ENCODE results near the gene C10orf90.

DNA sequence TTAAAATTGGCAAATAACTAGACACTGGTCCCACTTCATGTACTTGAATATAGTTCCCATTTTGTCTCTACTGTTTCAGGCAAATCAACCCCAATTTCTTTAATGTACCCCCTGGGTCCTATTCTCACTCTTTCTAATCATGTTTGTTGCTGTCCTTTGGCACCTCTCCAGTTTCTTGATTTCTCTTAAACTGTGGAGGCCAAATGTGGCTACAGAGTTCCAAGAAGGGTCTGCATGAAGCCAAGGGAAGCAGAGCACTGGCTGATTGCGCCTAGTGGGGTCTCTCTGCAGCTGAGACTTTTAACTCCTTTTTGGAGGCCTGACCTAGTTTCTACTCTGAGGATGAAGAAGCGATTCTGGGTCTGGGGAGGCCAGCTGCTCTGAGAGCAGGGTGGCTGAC is 275.5 kb downstream of the C10orf90 start:
- TF ChIP-seq ISL1 (CRISPR knock-in tag; IDR thresholded peaks at IDR 0.05) (no peak), ESRRG (CRISPR knock-in tag; IDR thresholded peaks at IDR 0.05) (no peak), CSDC2 (CRISPR knock-in tag; IDR thresholded peaks at IDR 0.05) (no peak), ZFP3 (CRISPR knock-in tag; IDR thresholded peaks at IDR 0.05) (no peak), ZNF8 (CRISPR knock-in tag; IDR thresholded peaks at IDR 0.05) (no peak), ZNF70 (CRISPR knock-in tag; IDR thresholded peaks at IDR 0.05) (no peak), ARNTL (CRISPR knock-in tag; IDR thresholded peaks at IDR 0.05; ENCODE audit: borderline replicate concordance, low read depth) (no peak)
- TF ChIP-seq, protein P1, sequence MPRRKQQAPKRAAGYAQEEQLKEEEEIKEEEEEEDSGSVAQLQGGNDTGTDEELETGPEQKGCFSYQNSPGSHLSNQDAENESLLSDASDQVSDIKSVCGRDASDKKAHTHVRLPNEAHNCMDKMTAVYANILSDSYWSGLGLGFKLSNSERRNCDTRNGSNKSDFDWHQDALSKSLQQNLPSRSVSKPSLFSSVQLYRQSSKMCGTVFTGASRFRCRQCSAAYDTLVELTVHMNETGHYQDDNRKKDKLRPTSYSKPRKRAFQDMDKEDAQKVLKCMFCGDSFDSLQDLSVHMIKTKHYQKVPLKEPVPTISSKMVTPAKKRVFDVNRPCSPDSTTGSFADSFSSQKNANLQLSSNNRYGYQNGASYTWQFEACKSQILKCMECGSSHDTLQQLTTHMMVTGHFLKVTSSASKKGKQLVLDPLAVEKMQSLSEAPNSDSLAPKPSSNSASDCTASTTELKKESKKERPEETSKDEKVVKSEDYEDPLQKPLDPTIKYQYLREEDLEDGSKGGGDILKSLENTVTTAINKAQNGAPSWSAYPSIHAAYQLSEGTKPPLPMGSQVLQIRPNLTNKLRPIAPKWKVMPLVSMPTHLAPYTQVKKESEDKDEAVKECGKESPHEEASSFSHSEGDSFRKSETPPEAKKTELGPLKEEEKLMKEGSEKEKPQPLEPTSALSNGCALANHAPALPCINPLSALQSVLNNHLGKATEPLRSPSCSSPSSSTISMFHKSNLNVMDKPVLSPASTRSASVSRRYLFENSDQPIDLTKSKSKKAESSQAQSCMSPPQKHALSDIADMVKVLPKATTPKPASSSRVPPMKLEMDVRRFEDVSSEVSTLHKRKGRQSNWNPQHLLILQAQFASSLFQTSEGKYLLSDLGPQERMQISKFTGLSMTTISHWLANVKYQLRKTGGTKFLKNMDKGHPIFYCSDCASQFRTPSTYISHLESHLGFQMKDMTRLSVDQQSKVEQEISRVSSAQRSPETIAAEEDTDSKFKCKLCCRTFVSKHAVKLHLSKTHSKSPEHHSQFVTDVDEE (CRISPR knock-in tag; IDR thresholded peaks at IDR 0.05): no peak
